NT2/D1 (cell line): ENCODE data around the gene POU3F1.

Source experiments
- SUZ12 ChIP-seq: IDR thresholded peaks from 2 replicates; pipeline ENCODE4 v1.6.1; 2011; ENCODE audit not compliant: insufficient read length, insufficient read depth; ENCODE audit errors: extremely low read depth
- YY1 ChIP-seq: IDR thresholded peaks from 2 replicates; pipeline ENCODE4 v1.6.1; 2011; ENCODE audit not compliant: insufficient read length, insufficient read depth
- ZNF274 ChIP-seq: IDR thresholded peaks from 2 replicates; pipeline ENCODE4 v1.6.1; 2011; ENCODE audit warnings: mild to moderate bottlenecking, low read depth, low read length

DNA sequence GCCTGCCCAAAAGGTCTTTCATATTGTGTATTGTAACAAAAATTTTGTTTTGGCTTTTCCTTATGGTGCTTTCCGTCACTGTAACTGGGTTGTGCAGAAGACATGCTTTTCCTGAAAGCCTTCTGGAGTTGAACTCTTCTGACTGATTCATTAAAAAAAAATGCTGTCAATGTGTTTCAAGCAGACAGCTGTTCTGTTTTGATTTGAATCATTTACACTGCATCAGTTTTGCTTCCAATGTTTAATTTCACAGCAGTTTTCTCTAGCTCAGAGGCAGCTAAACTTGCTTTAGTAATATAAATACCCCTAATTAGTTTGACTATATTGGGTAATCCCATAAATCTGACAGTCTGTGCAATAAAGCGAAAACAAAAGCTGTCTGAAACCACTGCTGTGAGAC lies 26.2 kb downstream of the POU3F1 start:
- TF ChIP-seq SUZ12 (no peak), ZNF274 (no peak), YY1 (no peak)
